ENCODE data around the gene AOPEP.

DNA sequence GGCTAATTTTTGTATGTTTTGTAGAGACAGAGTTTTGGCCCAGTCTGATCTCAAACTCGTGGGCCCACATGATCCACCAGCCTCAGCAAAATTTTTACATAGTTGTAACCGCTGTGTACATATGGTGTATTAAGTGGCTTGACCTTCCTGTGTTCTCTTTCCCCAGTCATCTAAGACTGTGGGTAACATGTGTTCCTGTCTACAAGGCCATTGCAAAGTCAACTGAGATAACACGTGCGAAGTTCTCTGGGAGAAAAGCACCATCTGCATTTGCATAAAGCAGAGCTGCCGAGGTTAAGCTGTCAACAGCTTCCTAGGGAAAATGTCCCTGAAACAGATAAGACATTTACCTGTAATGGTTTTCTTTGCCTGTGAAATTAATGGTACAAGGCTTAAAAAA lies 317.3 kb downstream of the AOPEP start:
- TF ChIP-seq, protein P1, sequence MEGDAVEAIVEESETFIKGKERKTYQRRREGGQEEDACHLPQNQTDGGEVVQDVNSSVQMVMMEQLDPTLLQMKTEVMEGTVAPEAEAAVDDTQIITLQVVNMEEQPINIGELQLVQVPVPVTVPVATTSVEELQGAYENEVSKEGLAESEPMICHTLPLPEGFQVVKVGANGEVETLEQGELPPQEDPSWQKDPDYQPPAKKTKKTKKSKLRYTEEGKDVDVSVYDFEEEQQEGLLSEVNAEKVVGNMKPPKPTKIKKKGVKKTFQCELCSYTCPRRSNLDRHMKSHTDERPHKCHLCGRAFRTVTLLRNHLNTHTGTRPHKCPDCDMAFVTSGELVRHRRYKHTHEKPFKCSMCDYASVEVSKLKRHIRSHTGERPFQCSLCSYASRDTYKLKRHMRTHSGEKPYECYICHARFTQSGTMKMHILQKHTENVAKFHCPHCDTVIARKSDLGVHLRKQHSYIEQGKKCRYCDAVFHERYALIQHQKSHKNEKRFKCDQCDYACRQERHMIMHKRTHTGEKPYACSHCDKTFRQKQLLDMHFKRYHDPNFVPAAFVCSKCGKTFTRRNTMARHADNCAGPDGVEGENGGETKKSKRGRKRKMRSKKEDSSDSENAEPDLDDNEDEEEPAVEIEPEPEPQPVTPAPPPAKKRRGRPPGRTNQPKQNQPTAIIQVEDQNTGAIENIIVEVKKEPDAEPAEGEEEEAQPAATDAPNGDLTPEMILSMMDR (IDR thresholded peaks at IDR 0.05; ENCODE audit: low read depth, low read length): no peak
- TF ChIP-seq EZH2phosphoT487 (IDR thresholded peaks at IDR 0.05; ENCODE audit: low read depth): no peak

Data from OCI-LY3 (cell line).